Activated T-cell treated with anti-CD3 and anti-CD28 coated beads for 4 hours (primary cell): ENCODE data around the gene BAHCC1.
A peak's percentile ranks its signal among the peaks of the same experiment; 100 is the strongest.

Source experiments
- DNase-seq: peaks from one replicate; pipeline ENCODE4 v3.0.0-alpha.2; 2020

Gene BAHCC1

GRCh38 chr17:81482673-81483072 lies 87.4 kb downstream of the BAHCC1 start:
- DNase-seq, result no peak

GRCh38 chr17:81483085-81483861 lies 88.0 kb downstream of the BAHCC1 start:
- no peak for DNase-seq

GRCh38 chr17:81483862-81484194 lies 88.6 kb downstream of the BAHCC1 start:
- no peak for DNase-seq

DNA sequence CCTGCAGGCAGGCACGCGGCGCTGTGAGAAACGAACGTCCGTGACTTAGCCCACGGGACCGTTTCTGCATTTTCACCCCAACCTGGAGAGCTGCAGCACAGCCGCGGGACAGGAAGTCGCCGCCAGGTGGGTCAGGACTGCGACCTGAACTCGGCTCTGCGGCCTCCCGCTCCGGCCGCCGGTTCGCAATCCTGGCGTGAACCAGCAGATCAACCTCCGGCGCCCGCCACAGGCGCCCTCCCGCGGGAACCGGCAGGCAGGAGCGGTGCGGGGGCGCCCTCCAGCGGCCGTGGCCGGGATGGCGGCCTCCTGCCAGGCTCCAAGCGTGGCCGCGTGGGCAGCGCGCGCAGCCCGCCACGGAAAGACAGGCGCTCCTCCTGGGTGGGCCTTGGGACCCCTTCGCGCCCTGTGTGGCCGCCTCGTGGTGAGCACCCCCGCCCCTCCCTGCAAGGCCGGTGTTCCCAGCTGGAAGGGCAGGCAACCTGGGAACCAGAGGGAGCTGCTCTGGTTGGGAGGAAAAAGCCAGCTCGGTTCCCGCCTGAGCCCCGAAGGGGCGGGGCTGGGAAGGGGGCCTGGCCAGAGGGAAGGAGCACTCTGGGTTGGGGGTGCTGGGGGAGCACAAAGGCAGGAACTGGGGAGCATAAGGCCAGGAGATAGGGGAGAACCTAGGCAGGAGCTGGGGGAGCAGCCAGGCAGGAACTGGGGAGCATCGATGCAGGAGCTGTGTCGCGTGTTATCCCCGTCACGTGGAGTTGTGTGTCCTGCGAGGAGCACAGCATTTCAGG lies 89.1 kb downstream of the BAHCC1 start:
- peak; percentile 80 for DNase-seq

- DNase-seq, result no peak
These were observed 91.0 kb downstream of the BAHCC1 start for GRCh38 chr17:81486199-81486810.

GRCh38 chr17:81487089-81487486 lies 91.8 kb downstream of the BAHCC1 start:
- DNase-seq, result no peak

DNA sequence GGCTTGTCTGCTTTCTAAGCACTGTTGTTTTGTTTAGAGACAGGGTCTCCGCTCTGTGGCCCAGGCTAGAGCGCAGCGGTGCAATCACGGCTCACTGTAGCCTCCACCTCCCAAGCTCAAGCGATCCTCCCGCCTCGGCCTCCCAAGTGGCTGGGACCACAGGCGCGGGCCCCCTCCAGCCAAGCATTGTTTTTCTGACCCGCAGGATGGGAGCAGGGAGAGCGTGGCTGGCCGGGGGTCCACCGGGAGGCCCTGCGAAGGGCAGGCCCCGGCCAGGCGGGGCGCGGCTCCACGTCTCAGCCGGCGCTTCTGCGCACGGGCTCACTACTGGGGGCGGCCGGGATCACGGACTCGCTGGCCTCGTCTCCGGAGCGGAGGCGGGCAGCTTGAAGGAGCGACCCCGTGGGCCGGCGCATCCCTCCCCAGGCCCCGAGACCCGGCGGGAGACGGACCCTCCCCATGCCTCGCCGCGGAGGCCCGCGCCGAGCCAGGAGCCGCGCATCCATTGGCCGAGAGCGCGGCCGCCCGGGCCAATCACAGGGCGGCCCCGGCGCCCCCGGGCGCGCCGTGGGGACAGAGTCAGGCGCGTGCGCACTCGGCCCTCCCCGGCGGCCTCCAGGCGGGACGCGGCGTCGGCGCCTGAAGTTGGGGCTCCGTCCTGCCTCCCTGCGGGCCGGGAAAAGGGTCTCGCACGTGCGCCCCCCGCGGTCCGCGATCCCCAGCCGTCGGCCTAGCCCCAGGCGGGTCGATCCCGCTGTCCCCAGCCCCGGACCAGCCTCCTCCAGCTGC lies 92.4 kb downstream of the BAHCC1 start:
- peak; percentile 75 for DNase-seq

GRCh38 chr17:81488276-81488860 lies 93.1 kb downstream of the BAHCC1 start:
- no peak for DNase-seq

- no peak for DNase-seq
These were observed 94.0 kb downstream of the BAHCC1 start for GRCh38 chr17:81489012-81489997.

- DNase-seq, result no peak
These were observed 95.0 kb downstream of the BAHCC1 start for GRCh38 chr17:81489998-81490992.

DNA sequence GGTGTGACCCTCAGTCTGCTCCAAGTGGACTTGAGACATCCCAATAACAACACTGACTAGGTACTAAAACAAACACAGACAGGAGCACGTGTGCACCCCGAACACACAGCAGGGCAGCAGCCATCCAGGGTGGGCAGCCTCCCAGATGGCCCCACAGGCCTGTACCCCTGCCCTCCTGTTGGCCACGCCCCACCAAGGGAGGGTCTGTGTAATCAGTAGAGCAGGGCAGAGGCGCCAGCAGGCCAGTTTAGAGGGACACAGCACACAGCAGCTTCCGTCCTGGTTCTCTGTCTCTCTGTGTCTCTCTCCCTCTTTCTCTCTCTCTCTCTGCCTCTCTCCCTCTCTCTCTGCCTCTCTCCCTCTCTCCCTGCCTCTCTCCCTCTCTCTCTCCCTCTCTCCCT lies 95.9 kb downstream of the BAHCC1 start:
- DNase-seq, result no peak

DNA sequence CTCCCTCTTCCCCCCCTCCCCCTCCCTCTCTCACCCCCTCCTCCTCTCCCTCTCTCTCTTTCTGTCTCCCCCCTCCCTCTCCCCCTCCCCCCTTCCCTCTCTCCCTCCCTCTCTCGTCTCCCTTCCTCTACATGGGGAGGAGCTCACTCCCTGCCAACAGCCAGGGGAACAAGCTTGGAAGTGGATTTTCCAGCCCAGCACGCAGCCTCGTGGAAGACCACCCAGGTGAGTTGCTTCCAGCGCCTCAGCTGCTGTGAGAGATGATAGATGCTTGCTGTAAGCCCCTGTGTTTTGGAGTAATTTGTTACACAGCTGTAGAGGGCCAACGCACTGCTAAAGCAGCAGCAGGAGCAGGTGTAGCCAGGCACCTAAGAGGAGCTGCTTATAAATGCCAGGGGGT lies 96.5 kb downstream of the BAHCC1 start:
- DNase-seq, result no peak

GRCh38 chr17:81492202-81492601 lies 96.9 kb downstream of the BAHCC1 start:
- no peak for DNase-seq

DNA sequence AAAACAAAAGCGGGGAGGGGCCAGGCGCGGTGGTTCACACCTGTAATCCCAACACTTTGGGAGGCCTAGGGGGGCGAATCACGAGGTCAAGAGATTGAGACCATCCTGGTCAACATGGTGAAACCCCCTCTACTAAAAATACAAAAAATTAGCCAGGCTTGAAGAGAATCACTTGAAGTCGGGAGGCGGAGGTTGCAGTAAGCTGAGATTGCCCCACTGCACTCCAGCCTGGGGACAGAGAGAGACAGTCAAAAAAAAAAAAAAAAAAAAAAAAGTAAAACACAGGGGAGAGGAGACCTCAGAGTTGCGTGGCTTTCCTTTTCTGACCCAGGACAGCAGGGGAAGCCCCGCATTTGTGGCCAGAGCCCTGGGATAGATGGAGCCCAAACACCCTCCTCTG lies 97.4 kb downstream of the BAHCC1 start:
- DNase-seq, result no peak

DNA sequence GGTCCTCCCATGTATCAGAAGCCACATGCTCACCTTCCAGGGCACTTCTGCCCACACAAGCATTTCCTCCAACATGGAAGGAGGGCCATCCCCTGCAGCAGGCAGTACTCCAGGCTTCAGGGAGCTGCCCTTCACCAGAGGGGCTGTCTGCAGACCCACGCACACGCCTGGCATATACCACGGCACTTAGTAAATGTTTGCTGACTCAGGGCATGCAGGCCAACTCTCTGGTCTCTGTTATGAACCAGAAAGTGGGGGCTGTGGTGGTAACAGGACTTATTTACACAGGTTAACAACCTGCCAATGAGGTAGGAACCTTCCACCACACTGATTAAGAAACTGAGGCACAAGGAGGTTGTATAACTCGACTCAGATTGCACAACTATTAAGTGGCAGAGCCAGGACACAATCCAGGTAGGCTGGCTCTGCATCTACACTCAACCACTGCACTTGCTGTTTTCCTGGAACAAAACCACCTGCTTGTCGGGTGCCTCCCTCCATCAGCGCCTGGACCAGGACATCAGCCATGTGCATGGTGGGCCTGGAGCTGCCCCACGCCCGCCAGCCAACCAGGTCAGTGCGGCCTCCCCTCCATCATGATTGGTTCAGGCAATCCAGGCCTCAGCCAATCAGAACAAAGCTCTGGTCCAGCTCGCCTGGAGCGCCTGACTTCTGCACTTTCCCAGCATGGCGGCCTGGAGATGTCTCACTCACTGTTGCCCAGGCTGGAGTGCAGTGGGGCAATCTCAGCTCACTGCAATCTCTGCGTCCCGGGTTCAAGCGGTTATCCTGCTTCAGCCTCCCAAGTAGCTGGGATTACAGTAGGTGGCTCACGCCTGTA lies 98.2 kb downstream of the BAHCC1 start:
- DNase-seq, result no peak

DNA sequence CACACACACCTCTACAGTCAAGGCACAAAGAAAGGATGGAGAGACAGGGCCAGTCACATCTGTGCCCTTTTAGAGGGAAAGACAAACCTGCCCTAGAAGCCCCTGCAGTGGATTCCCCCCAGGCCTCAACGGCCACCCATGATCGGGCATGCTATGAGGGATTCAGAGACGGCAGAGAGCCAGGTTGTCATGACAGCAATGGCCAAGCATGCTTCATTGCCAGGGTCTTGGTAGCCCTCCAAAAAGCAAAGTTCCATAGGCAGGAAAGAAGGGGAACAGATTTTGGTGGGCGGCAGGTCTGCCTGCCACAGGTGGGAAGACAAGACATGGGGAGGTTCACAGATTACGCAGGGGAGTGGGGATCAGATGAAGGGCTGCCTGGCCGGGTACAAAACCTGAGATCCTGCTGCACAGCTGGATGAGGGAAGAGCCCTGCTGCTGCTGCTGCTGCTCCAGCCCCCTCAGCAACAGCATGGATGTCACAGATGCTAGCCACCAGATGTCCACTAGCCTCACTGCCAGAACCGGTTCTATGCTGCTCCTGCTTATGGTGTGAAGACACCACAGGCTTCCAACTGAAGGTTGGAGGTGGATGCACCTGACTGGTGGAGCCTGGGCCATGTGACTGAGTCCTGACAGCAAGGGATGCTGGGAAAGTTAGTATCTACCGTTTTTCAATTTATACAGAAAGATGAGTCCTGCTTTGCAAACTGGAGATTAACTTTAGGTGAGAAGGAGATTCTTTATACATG lies 99.5 kb downstream of the BAHCC1 start:
- no peak for DNase-seq

GRCh38 chr17:81498953-81499600 lies 103.8 kb downstream of the BAHCC1 start:
- no peak for DNase-seq

DNA sequence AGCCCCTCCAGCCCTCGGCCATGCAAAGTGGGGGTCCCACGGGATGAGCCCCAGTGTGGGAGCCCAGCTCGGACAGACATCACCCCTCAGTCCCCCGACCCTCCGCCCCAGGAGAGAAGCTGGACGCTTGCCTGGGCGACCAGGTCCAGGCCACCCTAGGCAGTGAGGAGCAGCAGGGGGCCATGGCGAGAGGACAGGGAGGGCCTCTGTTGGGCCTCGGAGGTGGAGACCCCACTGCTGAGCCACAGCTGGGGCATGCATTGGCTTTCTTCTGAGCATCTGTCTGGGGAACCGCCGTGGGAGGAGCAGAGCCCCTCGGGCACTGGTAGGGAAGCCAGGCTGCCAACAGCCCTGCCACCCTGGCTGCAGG lies 104.3 kb downstream of the BAHCC1 start:
- DNase-seq, result no peak
